IMR-90 (cell line): Measurements from ENCODE around the gene SLC12A1. TPM values are rescaled to one million over a fixed set of nuclear protein-coding genes. Genes with fewer than 3 reads are reported as not detected.

Experiments
- ATAC-seq: fragments of 200-7000 bp; cut with Tn5 transposase; 2 replicates; pipeline ENCODE4 v1.9.1; 2020; ENCODE audit warnings: low read depth, mild to moderate bottlenecking, moderate library complexity
- BruUV-seq: library from RNA; stranded (reverse); fragments of 400-500 nt; replicated peaks from 2 replicates; lab custom pipeline; 2021; lab: Mats Ljungman, UMichigan
- CTCF ChIA-PET: fragments of 300-600 bp; formaldehyde crosslinking; extraction: SDS; loops from one replicate; lab custom pipeline; 2021; ENCODE audit warnings: antibody characterized with exemption; lab: Yijun Ruan, JAX
- POLR2A ChIA-PET: fragments of 300-600 bp; sonication (Branson Sonifier 250); formaldehyde crosslinking; loops from one replicate; lab custom pipeline; 2022; ENCODE audit warnings: antibody characterized with exemption; ENCODE audit not compliant: unreplicated experiment; lab: Charles Lee
- DNase-seq: peaks from one replicate; pipeline ENCODE4 v3.0.0; 2013
- H2AFZ ChIP-seq: replicated peaks from 2 replicates; pipeline ENCODE3; 2013; ENCODE audit warnings: low read length, mild to moderate bottlenecking; ENCODE audit not compliant: poor library complexity
- H2AK5ac ChIP-seq: 2 replicates; pipeline ENCODE4 v1.6.1; 2013; ENCODE audit warnings: low read depth, low read length, inconsistent platforms
- H2AK9ac ChIP-seq: replicated peaks from 2 replicates; pipeline ENCODE3; 2013; ENCODE audit warnings: mild to moderate bottlenecking, low read depth, low read length, moderate library complexity; ENCODE audit not compliant: poor library complexity
- H2BK120ac ChIP-seq: 2 replicates; pipeline ENCODE4 v1.6.1; 2013; ENCODE audit warnings: low read depth, low read length, inconsistent platforms
- H2BK15ac ChIP-seq: 3 replicates; pipeline ENCODE4 v1.6.1; 2013; ENCODE audit warnings: low read depth, low read length, inconsistent platforms
- H2BK20ac ChIP-seq: 2 replicates; pipeline ENCODE4 v1.6.1; 2013; ENCODE audit warnings: low read depth, mild to moderate bottlenecking, inconsistent platforms, low read length, moderate library complexity
- H2BK5ac ChIP-seq: 2 replicates; pipeline ENCODE4 v1.6.1; 2013; ENCODE audit warnings: mild to moderate bottlenecking, low read depth, low read length, inconsistent platforms; ENCODE audit not compliant: poor library complexity, severe bottlenecking
- H3K14ac ChIP-seq: replicated peaks from 2 replicates; pipeline ENCODE4 v1.6.1; 2013; ENCODE audit warnings: low read depth, low read length, inconsistent platforms
- H3K18ac ChIP-seq: 2 replicates; pipeline ENCODE4 v1.6.1; 2013; ENCODE audit warnings: low read depth, low read length, control low read depth
- H3K23ac ChIP-seq: 2 replicates; pipeline ENCODE4 v1.6.1; 2013; ENCODE audit warnings: low read depth, low read length, inconsistent platforms
- H3K27ac ChIP-seq: 2 replicates; pipeline ENCODE4 v1.5.1; 2013; ENCODE audit warnings: mild to moderate bottlenecking, control low read depth, low read length; ENCODE audit not compliant: insufficient read depth
- H3K27me3 ChIP-seq: 2 replicates; pipeline ENCODE4 v1.6.1; 2013; ENCODE audit warnings: low read length; ENCODE audit not compliant: control insufficient read depth, insufficient read depth
- H3K36me3 ChIP-seq: 2 replicates; pipeline ENCODE4 v1.6.1; 2013; ENCODE audit warnings: low read length, mixed read lengths; ENCODE audit not compliant: control insufficient read depth, insufficient read depth
- H3K4ac ChIP-seq: 2 replicates; pipeline ENCODE4 v1.6.1; 2013; ENCODE audit warnings: low read depth, low read length, inconsistent platforms
- H3K4me1 ChIP-seq: 2 replicates; pipeline ENCODE4 v1.6.1; 2013; ENCODE audit warnings: low read length, mixed read lengths; ENCODE audit not compliant: control insufficient read depth, insufficient read depth
- H3K4me2 ChIP-seq: 2 replicates; pipeline ENCODE4 v1.6.1; 2013; ENCODE audit warnings: low read depth, mild to moderate bottlenecking, control low read depth, low read length, moderate library complexity
- H3K4me3 ChIP-seq: 2 replicates; pipeline ENCODE4 v1.5.1; 2013; ENCODE audit warnings: low read depth, mild to moderate bottlenecking, control low read depth, low read length, moderate library complexity; ENCODE audit not compliant: insufficient read depth
- H3K56ac ChIP-seq: 2 replicates; pipeline ENCODE4 v1.6.1; 2013; ENCODE audit warnings: low read length, inconsistent platforms; ENCODE audit not compliant: insufficient read depth; ENCODE audit errors: extremely low read depth
- H3K79me1 ChIP-seq, 2 experiments: 2 replicates each; pipeline ENCODE4 v1.6.1; 2013; ENCODE audit warnings: low read length in 2 of 2, inconsistent platforms in 1 of 2, low read depth in 1 of 2
- H3K9ac ChIP-seq: 2 replicates; pipeline ENCODE4 v1.6.1; 2013; ENCODE audit warnings: low read depth, low read length, control low read depth
- H3K9me1 ChIP-seq: 2 replicates; pipeline ENCODE4 v1.6.1; 2013; ENCODE audit warnings: low read length, inconsistent platforms; ENCODE audit not compliant: insufficient read depth
- H3K9me3 ChIP-seq: 2 replicates; pipeline ENCODE4 v1.6.1; 2013; ENCODE audit warnings: low read length; ENCODE audit not compliant: control insufficient read depth, insufficient read depth
- H4K20me1 ChIP-seq: 2 replicates; pipeline ENCODE4 v1.6.1; 2013; ENCODE audit warnings: low read length, inconsistent platforms; ENCODE audit not compliant: insufficient read depth
- H4K5ac ChIP-seq: 2 replicates; pipeline ENCODE4 v1.6.1; 2013; ENCODE audit warnings: mild to moderate bottlenecking, low read depth, low read length, control low read depth
- H4K8ac ChIP-seq, 2 experiments: 2 replicates each; pipeline ENCODE4 v1.6.1; 2013; ENCODE audit warnings: low read depth in 2 of 2, low read length in 2 of 2, control low read depth in 1 of 2, inconsistent platforms in 1 of 2
- H4K91ac ChIP-seq: 2 replicates; pipeline ENCODE4 v1.6.1; 2013; ENCODE audit warnings: low read depth, low read length, inconsistent platforms; ENCODE audit not compliant: insufficient read depth
- BHLHE40 ChIP-seq: fragments of 150-350 bp; IDR thresholded peaks from 2 replicates; pipeline ENCODE4 v1.6.1; 2016; ENCODE audit warnings: mild to moderate bottlenecking, low read depth, low read length
- CHD1 ChIP-seq: IDR thresholded peaks from 2 replicates; pipeline ENCODE4 v1.6.1; 2012; ENCODE audit warnings: low read depth, low read length, improper control_type of control experiment
- CTCF ChIP-seq: conservative IDR thresholded peaks from 2 replicates; pipeline ENCODE4 v1.5.1; 2012; ENCODE audit warnings: mild to moderate bottlenecking, low read depth, low read length, improper control_type of control experiment
- ELK1 ChIP-seq: fragments of 150-350 bp; IDR thresholded peaks from 2 replicates; pipeline ENCODE4 v1.6.1; 2016; ENCODE audit warnings: low read depth, mild to moderate bottlenecking, low read length, moderate library complexity, borderline replicate concordance
- FOS ChIP-seq: fragments of 150-350 bp; IDR thresholded peaks from 2 replicates; pipeline ENCODE4 v1.6.1; 2016; ENCODE audit warnings: low read depth, low read length
- MAFK ChIP-seq: IDR thresholded peaks from 2 replicates; pipeline ENCODE4 v1.6.1; 2012; ENCODE audit warnings: low read depth, low read length, improper control_type of control experiment
- MAZ ChIP-seq: IDR thresholded peaks from 2 replicates; pipeline ENCODE4 v1.6.1; 2012; ENCODE audit warnings: low read depth, mild to moderate bottlenecking, low read length, improper control_type of control experiment, moderate library complexity, borderline replicate concordance
- MXI1 ChIP-seq: IDR thresholded peaks from 2 replicates; pipeline ENCODE4 v1.6.1; 2012; ENCODE audit warnings: low read depth, mild to moderate bottlenecking, low read length, moderate library complexity, borderline replicate concordance
- NFE2L2 ChIP-seq: fragments of 150-350 bp; IDR thresholded peaks from 2 replicates; pipeline ENCODE4 v1.6.1; 2016; ENCODE audit warnings: low read depth, mild to moderate bottlenecking, low read length
- POLR2A ChIP-seq: IDR thresholded peaks from 2 replicates; pipeline ENCODE4 v1.6.1; 2012; ENCODE audit warnings: mild to moderate bottlenecking, low read depth, low read length
- RAD21 ChIP-seq: IDR thresholded peaks from 2 replicates; pipeline ENCODE4 v1.6.1; 2012; ENCODE audit warnings: low read length, improper control_type of control experiment
- RCOR1 ChIP-seq: IDR thresholded peaks from 2 replicates; pipeline ENCODE4 v1.6.1; 2012; ENCODE audit warnings: mild to moderate bottlenecking, low read length, improper control_type of control experiment; ENCODE audit not compliant: insufficient replicate concordance
- RFX5 ChIP-seq: IDR thresholded peaks from 2 replicates; pipeline ENCODE4 v1.8.0; 2012; ENCODE audit warnings: low read depth, mild to moderate bottlenecking, low read length, moderate library complexity
- SMC3 ChIP-seq: fragments of 150-350 bp; IDR thresholded peaks from 2 replicates; pipeline ENCODE4 v1.6.1; 2016; ENCODE audit warnings: low read depth, mild to moderate bottlenecking, antibody characterized with exemption, low read length, moderate library complexity
- USF2 ChIP-seq: fragments of 150-350 bp; IDR thresholded peaks from 2 replicates; pipeline ENCODE4 v1.6.1; 2017; ENCODE audit warnings: mild to moderate bottlenecking, antibody characterized with exemption, low read length, low read depth
- WGBS, 2 experiments: methylation state at CpG; one replicate each; pipeline versions ENCODE4 v1.1.5 to v1.1.7; 2013; ENCODE audit warnings: missing lambda C conversion rate in 2 of 2; ENCODE audit not compliant: insufficient read length in 1 of 2; ENCODE audit errors: extremely low coverage in 2 of 2; 5-methylcytosine and 5-hydroxymethylcytosine counted together
- dilution Hi-C: fragments of 300-500 bp; cut with HindIII; formaldehyde crosslinking; loops from one replicate; pipeline ENCODE4 v1.14.3; 2018; ENCODE audit warnings: low sequenced_read_pairs; ENCODE audit not compliant: unreplicated experiment
- in situ Hi-C: fragments of 300-500 bp; cut with MboI; formaldehyde crosslinking; loops from 3 replicates; pipeline ENCODE4 v1.14.3; 2019; ENCODE audit warnings: low sequenced_read_pairs, inconsistent platforms, mixed read lengths
- intact Hi-C: fragments of 100-400 bp; cut with micrococcal nuclease; formaldehyde crosslinking; loops from 2 replicates; pipeline ENCODE4 v1.10.0; 2022
- polyA plus RNA-seq, 3 experiments: library from polyadenylated mRNA; depleted of rRNA; stranded (reverse); fragments of >200 nt; gene quantifications; 2 replicates each; pipeline ENCODE4 v1.2.3, GENCODE V29; 2012; ENCODE audit warnings: low replicate concordance in 1 of 3
- total RNA-seq: library from RNA; depleted of rRNA; stranded (reverse); fragments of >200 nt; gene quantifications from 2 replicates; pipeline ENCODE4 v1.2.3, GENCODE V29; 2012

The SLC12A1 gene
- total and polyA plus RNA-seq, 2 of the 4 experiments (the other 2 are of a cell fraction), result not detected

GRCh38 chr15:48283396-48284145, 77.5 kb downstream of the SLC12A1 start:
- H3K79me1 ChIP-seq, result no peaks in the 10 kb centered on the region
- DNase-seq (no peak), ATAC-seq (no peak)
- H3K56ac ChIP-seq, result no peak overlapping the region
- no peak overlapping the region for H3K4me2 ChIP-seq
- no peak overlapping the region for H3K4me3 ChIP-seq
- no peak overlapping the region for H3K23ac ChIP-seq
- no peak overlapping the region for H3K18ac ChIP-seq
- no peak overlapping the region for H3K9ac ChIP-seq
- H4K20me1 ChIP-seq, result no peaks in the 10 kb centered on the region
- 43% methylated on average over 1 of the region's 6 CpGs; no CpG with 5 or more reads in 1 of the 2 experiments for WGBS, 2 experiments
- in situ Hi-C loops (loop anchor here (10.0 kb wide), 1 partner anchor 1089 kb away; no protein-coding TSS in a partner anchor), intact Hi-C loops (no loop called here), dilution Hi-C loops (no loop called here)
- H2BK20ac ChIP-seq, result no peak overlapping the region
- no peak overlapping the region for H3K4ac ChIP-seq
- H3K4me1 ChIP-seq, result no peaks in the 10 kb centered on the region; the same call in none of the 2 replicates
- CTCF ChIA-PET, result interaction anchor here (0.9 to 1.7 kb wide), 4 partner anchors 9 to 1080 kb away, joined by 3 to 5 read pairs (median 4); no protein-coding TSS in a partner anchor
- no peak overlapping the region for H4K91ac ChIP-seq
- H2BK5ac ChIP-seq, result no peak overlapping the region
- H3K9me1 ChIP-seq, result no peaks in the 10 kb centered on the region
- H2AK9ac ChIP-seq, result no peak overlapping the region
- H2AK5ac ChIP-seq, result no peak overlapping the region
- H3K14ac ChIP-seq, result no peak overlapping the region
- H2BK15ac ChIP-seq, result no peak overlapping the region
- H3K27me3 ChIP-seq, result no peaks in the 10 kb centered on the region; the same call in 1 of the 2 replicates
- no peaks in the 10 kb centered on the region for H3K36me3 ChIP-seq
- H3K27ac ChIP-seq, result no peak overlapping the region
- no peak overlapping the region for H2BK120ac ChIP-seq
- H2AFZ ChIP-seq, result no peak overlapping the region
- H3K9me3 ChIP-seq, result no peaks in the 10 kb centered on the region
- H4K5ac ChIP-seq, result no peak overlapping the region
- no TSS peak for BruUV-seq
- H4K8ac ChIP-seq, result no peak overlapping the region
- POLR2A ChIA-PET, result interaction anchor here (0.7 kb wide), 1 partner anchor 1806 kb away, joined by 4 read pairs; no protein-coding TSS in a partner anchor
- TF ChIP-seq RFX5 (no peak), FOS (no peak), MXI1 (no peak), NFE2L2 (no peak), USF2 (no peak), BHLHE40 (no peak), CHD1 (no peak), POLR2A (no peak), MAZ (no peak), RCOR1 (no peak), SMC3 (no peak), MAFK (no peak), ELK1 (no peak), CTCF (no peak), RAD21 (no peak)
